ENCODE data around the gene LMNTD2. TPM values are rescaled to one million over a fixed set of nuclear protein-coding genes. Genes with fewer than 3 reads are reported as not detected.

Gene LMNTD2
- 0.81 and 3.1 TPM in 2 replicates for total RNA-seq

GRCh38 chr11:560305-561147, at the start of gene LMNTD2, which contains the start of gene RASSF7:
Gene LMNTD2, minus strand, starts transcription at chr11:560738. Its CDS starts 22 bp downstream, at chr11:560716.
Gene RASSF7, plus strand, starts transcription at chr11:560970. Its CDS starts 799 bp downstream, at chr11:561769.

DNA sequence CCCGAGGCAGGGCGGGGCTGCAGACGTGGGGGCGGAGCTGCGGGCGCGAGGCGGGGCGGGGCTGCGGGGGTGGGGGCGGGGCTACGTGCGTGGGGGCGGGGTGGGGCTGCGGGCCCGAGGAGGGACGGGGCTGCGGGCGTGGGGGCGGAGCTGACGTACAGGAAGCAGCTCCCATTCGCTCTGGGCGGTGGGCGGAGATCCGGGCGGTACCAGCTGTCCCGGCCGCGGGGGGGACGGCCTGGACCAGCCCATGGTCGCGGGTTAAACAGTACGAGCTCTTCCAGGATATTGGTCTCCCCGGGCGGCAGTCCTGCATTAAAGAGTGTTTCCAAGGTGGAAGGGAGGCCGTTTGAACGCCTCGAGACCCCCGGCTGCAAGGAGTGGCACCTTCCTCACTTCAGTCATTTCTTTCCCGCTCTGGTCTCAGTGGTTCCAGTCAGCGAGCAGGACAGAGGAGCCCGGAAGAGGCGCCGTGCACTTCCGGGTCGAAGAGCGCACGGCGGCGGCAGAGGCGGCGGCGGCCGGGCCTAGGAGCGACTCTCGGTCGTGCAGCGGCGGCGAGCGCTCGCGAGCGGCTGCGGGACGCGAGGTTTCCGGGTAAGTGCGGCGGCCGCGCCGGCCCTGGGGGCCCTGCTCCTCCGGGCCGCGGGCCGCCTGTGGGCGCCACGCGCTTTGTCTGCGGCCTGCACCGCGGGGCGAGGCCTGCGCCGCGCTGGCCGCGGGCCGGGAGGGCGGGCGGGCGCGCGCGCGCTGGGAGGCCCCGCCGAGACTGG, 15.6 kb upstream of the LMNTD2 start, which contains the start of gene PHRF1:
TSS of gene PHRF1 (plus strand) at position 475 of the 773 bp plus-strand sequence. CDS start 5,043 bp downstream, outside the sequence.

GRCh38 chr11:536841-537621, 23.5 kb downstream of the LMNTD2 start, which contains the start of gene LRRC56:
Gene LRRC56, plus strand, starts transcription at chr11:537527. Its CDS starts 3,158 bp downstream, at chr11:540685.

GRCh38 chr11:535519-536454, 24.8 kb downstream of the LMNTD2 start, which contains the start of gene HRAS:
Gene HRAS, minus strand, starts transcription at chr11:535576.

GRCh38 chr11:506995-507726, 53.4 kb downstream of the LMNTD2 start, which contains the start of gene RNH1:
Gene RNH1, minus strand, starts transcription at chr11:507242. Its CDS starts 5,080 bp downstream, at chr11:502162.

Other genes starting within 250 kb of the LMNTD2 start
- gene IFITM1, start 246.7 kb downstream of the LMNTD2 start, total RNA-seq = 203 and 427 TPM in 2 replicates
- 802 and 859 TPM in 2 replicates for gene IFITM3, start 239.9 kb downstream of the LMNTD2 start, total RNA-seq
- gene B4GALNT4, start 191.2 kb downstream of the LMNTD2 start, total RNA-seq = 2.3 and 7.1 TPM in 2 replicates
- gene PKP3, start 166.5 kb downstream of the LMNTD2 start, total RNA-seq = 0.54 and 3.2 TPM in 2 replicates
- 42.4 and 43.0 TPM in 2 replicates for gene SIGIRR, start 145.7 kb downstream of the LMNTD2 start, total RNA-seq
- gene ANO9, start 118.7 kb downstream of the LMNTD2 start, total RNA-seq = not detected in 2 replicates
- 36.3 and 40.8 TPM in 2 replicates for gene PTDSS2, start 110.5 kb downstream of the LMNTD2 start, total RNA-seq
- 451 and 498 TPM in 2 replicates for gene RNH1, start 53.5 kb downstream of the LMNTD2 start, total RNA-seq
- 46.4 and 67.1 TPM in 2 replicates for gene HRAS, start 25.2 kb downstream of the LMNTD2 start, total RNA-seq
- gene LRRC56, start 23.2 kb downstream of the LMNTD2 start, total RNA-seq = 0.16 and 1.3 TPM in 2 replicates
- 8.3 and 11.3 TPM in 2 replicates for gene RASSF7, start 232 bp upstream of the LMNTD2 start, total RNA-seq
- 13.0 and 17.2 TPM in 2 replicates for gene PHRF1, start 15.7 kb upstream of the LMNTD2 start, total RNA-seq
- 20.4 and 34.1 TPM in 2 replicates for gene IRF7, start 55.2 kb upstream of the LMNTD2 start, total RNA-seq
- not detected in 2 replicates for gene CDHR5, start 64.2 kb upstream of the LMNTD2 start, total RNA-seq
- gene SCT, start 66.4 kb upstream of the LMNTD2 start, total RNA-seq = not detected in 2 replicates
- gene DRD4, start 76.5 kb upstream of the LMNTD2 start, total RNA-seq = not detected in 2 replicates
- 25.1 and 28.2 TPM in 2 replicates for gene DEAF1, start 134.5 kb upstream of the LMNTD2 start, total RNA-seq
- 16.6 and 29.0 TPM in 2 replicates for gene TMEM80, start 135.1 kb upstream of the LMNTD2 start, total RNA-seq
- gene EPS8L2, start 145.5 kb upstream of the LMNTD2 start, total RNA-seq = 11.7 and 14.1 TPM in 2 replicates
- gene TALDO1, start 186.7 kb upstream of the LMNTD2 start, total RNA-seq = 167 and 182 TPM in 2 replicates
- 39.0 and 42.3 TPM in 2 replicates for gene GATD1, start 216.7 kb upstream of the LMNTD2 start, total RNA-seq
- 0.97 and 2.2 TPM in 2 replicates for gene CEND1, start 229.4 kb upstream of the LMNTD2 start, total RNA-seq
- gene SLC25A22, start 237.5 kb upstream of the LMNTD2 start, total RNA-seq = 26.9 and 46.8 TPM in 2 replicates
- 5.2 and 7.2 TPM in 2 replicates for gene PIDD1, start 244.5 kb upstream of the LMNTD2 start, total RNA-seq
- gene RPLP2, start 249.2 kb upstream of the LMNTD2 start, total RNA-seq = 498 and 553 TPM in 2 replicates

All from cardiac atrium fibroblast (primary cell).